ENCODE measurements around the gene GTPBP8. TPM values are rescaled to one million over a fixed set of nuclear protein-coding genes. Genes with fewer than 3 reads are reported as not detected.

Gene GTPBP8
- total RNA-seq, 1 donor from 2014 or later: 27.6 TPM

DNA sequence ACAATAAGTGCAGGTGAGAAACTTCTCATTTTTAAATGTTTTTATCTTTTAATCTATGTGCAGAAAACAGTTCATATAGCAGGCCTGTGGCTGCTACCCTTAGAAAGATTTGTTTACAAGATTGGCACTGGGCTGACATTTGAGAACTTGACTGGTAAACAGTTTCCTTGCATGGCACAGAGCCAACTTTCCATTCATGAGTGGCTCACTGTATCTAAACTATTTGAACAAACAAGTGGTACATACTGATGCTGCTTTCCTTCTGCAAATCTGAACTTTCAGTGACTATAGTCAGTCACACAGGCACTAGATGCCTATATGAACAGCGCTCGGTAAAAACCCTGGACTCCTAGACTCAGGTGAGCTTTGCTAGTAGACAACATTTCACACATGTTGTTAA, 6.3 kb upstream of the GTPBP8 start:
- no peak for DNase-seq (ENCODE audit: missing footprints)
- ATAC-seq: no peak
- intact Hi-C loops (cut with DNase I): no loop called here

- intact Hi-C loops (cut with DNase I): no loop called here
These were observed 3.0 kb upstream of the GTPBP8 start for GRCh38 chr3:112987710-112988334.

GRCh38 chr3:112995800-112996199, 5.0 kb downstream of the GTPBP8 start:
- no peak for DNase-seq (ENCODE audit: missing footprints)
- intact Hi-C loops (cut with DNase I): loop anchor here (10.0 kb wide), 1 partner anchor 431 kb away; the partner anchor contains the start of genes ATG3 and SLC35A5

More at GRCh38 chr3:112987710-112988334, 3.0 kb upstream of the GTPBP8 start:
- DNase-seq (ENCODE audit: missing footprints): peak; percentile 46
- no peak for ATAC-seq

DNA sequence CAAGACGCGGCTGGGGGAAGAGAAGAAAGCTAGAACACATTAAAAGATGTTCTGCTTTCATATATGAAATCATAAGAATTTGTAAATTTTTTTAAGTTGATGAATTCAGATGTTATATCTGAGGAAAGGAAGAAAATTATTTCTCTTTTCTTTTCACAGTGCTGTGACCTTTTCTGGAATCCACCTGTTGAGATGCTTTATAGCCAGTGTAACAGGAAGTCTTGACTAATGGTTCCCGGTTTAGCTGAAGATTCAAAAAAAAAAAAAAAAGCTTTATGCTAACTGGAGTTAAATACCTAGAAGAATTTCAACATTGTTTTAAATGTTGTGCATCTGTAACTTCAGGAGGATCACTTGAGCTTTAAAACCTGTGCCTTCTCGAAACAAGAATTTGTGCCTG, 9.9 kb downstream of the GTPBP8 start:
- ATAC-seq (no peak), DNase-seq (ENCODE audit: missing footprints) (no peak)
- intact Hi-C loops (cut with DNase I): no loop called here

More at GRCh38 chr3:112995800-112996199, 5.0 kb downstream of the GTPBP8 start:
- ATAC-seq: no peak

DNA sequence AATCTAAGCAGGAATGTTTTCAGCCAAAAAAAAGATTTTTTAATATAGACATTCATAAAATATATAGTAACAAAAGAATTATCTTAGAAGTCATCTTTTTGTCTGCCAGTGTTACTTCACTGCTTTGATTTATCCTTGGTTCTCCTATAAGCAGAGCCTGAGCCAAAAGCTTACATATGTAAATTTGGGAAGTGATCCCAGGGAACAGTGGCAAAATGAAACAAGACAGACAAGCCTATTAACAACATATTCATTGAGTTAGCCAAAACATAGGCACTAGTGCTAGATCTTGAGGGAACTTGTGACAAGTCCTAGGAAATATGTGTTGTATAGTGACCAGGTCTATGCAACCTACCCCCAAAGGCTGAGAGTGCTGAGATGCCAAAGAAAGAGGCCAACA, 11.3 kb downstream of the GTPBP8 start:
- intact Hi-C loops (cut with DNase I): no loop called here
- ATAC-seq (no peak), DNase-seq (ENCODE audit: missing footprints) (no peak)

GRCh38 chr3:113002679-113003078, 11.9 kb downstream of the GTPBP8 start:
- no peak for DNase-seq (ENCODE audit: missing footprints)
- intact Hi-C loops (cut with DNase I): no loop called here
- no peak for ATAC-seq

DNA sequence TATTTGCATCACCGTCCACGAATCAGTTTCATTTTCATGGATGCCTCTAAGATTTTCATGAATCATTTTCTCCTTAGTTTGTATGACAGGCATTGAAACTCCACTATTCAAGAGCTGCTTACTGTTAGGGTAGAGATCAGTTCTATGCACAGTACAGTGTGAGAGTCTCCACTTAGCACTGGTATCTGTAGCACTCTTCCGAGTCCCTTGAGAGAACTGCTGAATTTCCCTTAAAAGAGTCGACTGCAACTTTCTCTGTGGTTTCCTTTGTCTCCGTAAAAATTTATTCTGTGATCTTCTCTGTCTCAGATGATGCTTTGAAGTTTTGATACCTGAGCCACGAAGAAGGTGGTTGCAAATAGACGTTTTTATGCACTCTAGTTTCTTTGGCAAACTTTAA, 14.8 kb downstream of the GTPBP8 start:
- intact Hi-C loops (cut with DNase I): no loop called here

GRCh38 chr3:113006359-113007056, 15.7 kb downstream of the GTPBP8 start:
- ATAC-seq (no peak), DNase-seq (ENCODE audit: missing footprints) (no peak)
- intact Hi-C loops (cut with DNase I): no loop called here

More for the DNA sequence above, 14.8 kb downstream of the GTPBP8 start:
- DNase-seq (ENCODE audit: missing footprints): no peak
- no peak for ATAC-seq

- intact Hi-C loops (cut with DNase I): no loop called here
- no peak for DNase-seq (ENCODE audit: missing footprints)
These were observed 17.3 kb downstream of the GTPBP8 start for GRCh38 chr3:113008117-113008516.

GRCh38 chr3:113013593-113013992, 22.8 kb downstream of the GTPBP8 start:
- intact Hi-C loops (cut with DNase I): no loop called here
- no peak for ATAC-seq
- DNase-seq (ENCODE audit: missing footprints): no peak

More at GRCh38 chr3:113008117-113008516, 17.3 kb downstream of the GTPBP8 start:
- ATAC-seq: no peak

DNA sequence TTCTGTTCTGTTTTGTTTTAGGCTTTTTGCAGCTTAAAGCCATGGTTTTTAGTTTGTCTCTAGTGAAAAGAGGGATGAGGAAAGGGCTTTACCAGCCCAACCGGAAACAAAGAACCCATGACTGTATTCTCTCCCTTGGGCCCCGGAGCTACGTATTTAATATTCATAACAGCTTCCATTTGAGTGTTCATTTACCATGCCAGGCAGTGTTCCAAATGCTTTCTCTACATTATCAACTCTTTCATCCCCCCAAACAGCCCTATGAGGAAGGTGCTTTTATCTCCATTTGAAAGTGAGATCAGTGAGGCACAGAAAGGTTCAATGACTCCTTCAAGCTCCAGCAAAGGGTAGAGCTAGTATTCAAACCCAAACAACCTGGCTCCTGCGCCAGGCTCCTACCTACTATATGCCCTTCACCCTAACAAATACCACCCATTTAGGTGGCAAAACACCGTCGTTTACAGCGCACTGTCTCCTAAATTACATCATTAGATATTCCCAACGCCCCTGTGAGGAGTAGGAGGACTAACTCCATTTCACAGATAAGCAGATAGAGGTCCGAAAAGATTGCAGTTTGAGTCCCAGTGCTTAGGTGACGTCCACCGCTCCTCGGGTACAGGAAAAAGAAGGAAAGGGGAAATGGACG, 27.9 kb downstream of the GTPBP8 start:
- no peak for ATAC-seq
- intact Hi-C loops (cut with DNase I): no loop called here
- no peak for DNase-seq (ENCODE audit: missing footprints)

DNA sequence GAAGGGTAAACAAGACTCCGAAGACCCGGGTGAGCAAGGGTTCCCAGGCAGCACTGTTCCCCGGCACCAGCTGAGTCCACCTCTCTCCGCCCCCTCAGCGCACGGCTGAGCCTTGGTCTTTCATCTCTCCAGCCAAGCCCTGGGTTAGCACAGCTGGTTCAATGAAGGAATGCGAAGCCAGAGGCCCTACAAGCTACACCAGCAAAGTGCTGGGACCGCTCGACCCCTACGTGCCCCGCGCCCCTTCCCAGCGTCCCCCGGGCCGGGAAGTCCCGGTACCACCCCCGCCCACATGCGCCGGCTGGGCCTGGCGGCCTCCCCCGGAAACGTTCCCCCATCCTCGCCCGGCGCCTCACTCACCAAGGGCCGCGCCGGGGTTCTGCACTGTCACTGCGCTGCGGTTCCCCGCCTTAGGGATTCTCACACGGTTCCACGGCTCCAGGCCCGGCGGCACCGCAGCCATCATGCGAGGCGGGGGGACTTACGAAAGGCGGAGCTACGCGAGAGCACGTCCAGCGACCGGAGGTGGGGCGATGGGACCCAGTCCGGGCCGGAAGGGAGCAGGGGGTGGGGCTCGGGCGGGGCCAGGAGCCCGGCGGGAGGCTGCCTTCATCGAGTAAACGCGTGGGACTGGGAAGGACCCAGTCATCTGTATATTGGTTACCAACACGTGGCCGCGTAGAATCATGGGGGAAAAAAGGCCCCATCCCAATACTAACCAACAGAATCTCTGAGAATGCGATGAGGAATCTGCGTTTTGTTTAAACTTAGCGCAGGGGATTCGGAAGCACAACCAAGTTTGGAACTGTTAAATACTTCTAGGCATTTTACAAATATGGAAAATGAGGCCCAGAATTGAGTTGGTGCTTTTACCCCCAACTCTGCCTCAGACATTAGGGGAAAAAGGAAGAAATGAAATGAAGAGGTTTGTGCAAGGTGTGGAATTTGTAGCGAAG, 28.7 kb downstream of the GTPBP8 start:
- DNase-seq (ENCODE audit: missing footprints) (peak; percentile 94), ATAC-seq (peak; percentile 99)
- intact Hi-C loops (cut with DNase I): no loop called here

- intact Hi-C loops (cut with DNase I): no loop called here
- no peak for DNase-seq (ENCODE audit: missing footprints)
- no peak for ATAC-seq
These were observed 30.7 kb downstream of the GTPBP8 start for GRCh38 chr3:113021471-113021870.

DNA sequence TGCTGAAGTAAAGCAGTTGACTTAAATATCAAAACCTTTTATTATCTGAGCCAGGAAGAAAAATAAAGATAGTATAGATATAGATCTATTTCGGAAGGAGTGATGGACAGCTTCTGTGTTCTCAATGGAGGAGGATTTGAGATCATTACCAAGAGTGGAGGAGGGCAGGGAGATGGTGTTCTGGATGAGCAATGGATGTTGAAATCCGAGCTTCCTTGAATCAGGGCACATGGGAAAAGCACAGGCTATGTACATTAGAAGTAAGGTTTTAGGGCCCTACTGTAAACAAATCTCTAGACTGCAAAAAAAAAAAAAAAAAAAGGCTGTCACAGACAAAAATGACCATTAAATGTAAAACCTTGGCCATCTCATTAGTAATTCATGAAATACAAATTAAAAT, 43.2 kb downstream of the GTPBP8 start:
- intact Hi-C loops (cut with DNase I): no loop called here
- DNase-seq (ENCODE audit: missing footprints): no peak
- no peak for ATAC-seq

- intact Hi-C loops (cut with DNase I): no loop called here
- ATAC-seq (peak; percentile 72), DNase-seq (ENCODE audit: missing footprints) (no peak)
These were observed 44.7 kb downstream of the GTPBP8 start for GRCh38 chr3:113035387-113035982.

GRCh38 chr3:113038328-113038727, 47.5 kb downstream of the GTPBP8 start:
- ATAC-seq: no peak
- DNase-seq (ENCODE audit: missing footprints): no peak
- intact Hi-C loops (cut with DNase I): no loop called here

DNA sequence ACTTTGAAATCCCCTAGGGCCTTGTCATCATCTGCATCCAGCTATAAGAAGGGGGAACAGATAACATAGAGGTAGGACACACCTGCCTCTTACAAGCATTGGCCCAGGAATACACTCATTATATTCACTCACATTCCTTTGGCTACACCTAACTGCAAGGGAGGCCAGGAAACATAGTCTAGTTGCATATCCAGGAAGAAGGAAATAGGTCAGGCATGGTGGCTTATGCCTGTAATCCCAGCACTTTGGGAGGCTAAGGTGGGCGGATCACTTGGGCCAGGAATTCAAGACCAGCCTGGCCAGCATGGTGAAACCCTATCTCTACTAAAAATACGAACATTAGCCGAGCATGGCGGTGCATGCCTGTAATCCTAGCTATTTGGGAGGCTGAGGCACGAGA, 48.8 kb downstream of the GTPBP8 start:
- intact Hi-C loops (cut with DNase I): no loop called here
- no peak for DNase-seq (ENCODE audit: missing footprints)
- no peak for ATAC-seq

DNA sequence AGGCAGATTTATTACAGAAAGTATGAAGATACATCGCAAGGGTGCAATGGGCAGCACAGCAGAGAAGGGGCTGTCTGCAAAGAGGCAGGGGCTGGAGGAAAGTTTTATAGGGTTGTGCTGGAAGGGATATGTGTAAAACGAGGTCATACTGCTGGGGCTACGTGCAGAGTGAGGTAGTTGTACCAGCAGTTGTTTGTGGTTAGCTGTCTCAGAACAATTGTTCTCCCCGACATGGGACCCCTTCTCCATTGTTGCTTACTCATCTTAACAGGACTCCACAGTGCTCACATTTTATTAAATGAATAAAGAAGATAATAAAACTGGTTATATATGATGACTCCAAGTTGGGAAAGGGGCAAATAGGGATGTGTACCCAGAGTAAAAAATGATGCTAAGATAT, 49.4 kb downstream of the GTPBP8 start:
- no peak for ATAC-seq

DNA sequence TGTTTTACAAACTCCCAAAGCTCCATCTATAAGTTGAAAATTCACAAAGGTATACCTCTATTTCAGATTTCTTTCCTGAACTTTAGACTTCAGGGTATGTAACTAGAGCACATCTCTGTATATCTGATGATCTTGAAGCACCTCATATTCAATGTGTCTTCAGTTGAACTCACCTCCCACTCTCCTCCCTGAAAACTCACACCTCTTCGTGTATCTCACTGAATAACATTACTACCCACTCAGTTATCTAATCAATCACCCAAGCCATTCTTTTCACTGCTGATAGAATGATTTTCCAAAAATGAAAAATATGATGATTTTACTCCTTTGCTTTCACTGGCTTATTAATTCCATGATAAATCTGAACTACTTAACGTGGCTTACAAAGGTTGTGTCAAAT, 52.9 kb downstream of the GTPBP8 start:
- no peak for DNase-seq (ENCODE audit: missing footprints)
- ATAC-seq: no peak
- intact Hi-C loops (cut with DNase I): no loop called here

More for the DNA sequence above, 49.4 kb downstream of the GTPBP8 start:
- no peak for DNase-seq (ENCODE audit: missing footprints)
- intact Hi-C loops (cut with DNase I): no loop called here

All from Right ventricle myocardium inferior (tissue), 1 donor.